HG02798 (cell line): Measurements from ENCODE around the gene GABBR2.
"Not testable (repeated sequence)": the region's sequence is repeated elsewhere in the genome, so short reads cannot be mapped to it uniquely, and the experiment has no call there.

ENCODE experiments used
- ATAC-seq: cut with Tn5 transposase; IDR thresholded peaks from one replicate; pipeline ENCODE4 v1.9.1; 2021; ENCODE audit warnings: mild to moderate bottlenecking; ENCODE audit not compliant: unreplicated experiment, poor library complexity

GABBR2 gene

DNA sequence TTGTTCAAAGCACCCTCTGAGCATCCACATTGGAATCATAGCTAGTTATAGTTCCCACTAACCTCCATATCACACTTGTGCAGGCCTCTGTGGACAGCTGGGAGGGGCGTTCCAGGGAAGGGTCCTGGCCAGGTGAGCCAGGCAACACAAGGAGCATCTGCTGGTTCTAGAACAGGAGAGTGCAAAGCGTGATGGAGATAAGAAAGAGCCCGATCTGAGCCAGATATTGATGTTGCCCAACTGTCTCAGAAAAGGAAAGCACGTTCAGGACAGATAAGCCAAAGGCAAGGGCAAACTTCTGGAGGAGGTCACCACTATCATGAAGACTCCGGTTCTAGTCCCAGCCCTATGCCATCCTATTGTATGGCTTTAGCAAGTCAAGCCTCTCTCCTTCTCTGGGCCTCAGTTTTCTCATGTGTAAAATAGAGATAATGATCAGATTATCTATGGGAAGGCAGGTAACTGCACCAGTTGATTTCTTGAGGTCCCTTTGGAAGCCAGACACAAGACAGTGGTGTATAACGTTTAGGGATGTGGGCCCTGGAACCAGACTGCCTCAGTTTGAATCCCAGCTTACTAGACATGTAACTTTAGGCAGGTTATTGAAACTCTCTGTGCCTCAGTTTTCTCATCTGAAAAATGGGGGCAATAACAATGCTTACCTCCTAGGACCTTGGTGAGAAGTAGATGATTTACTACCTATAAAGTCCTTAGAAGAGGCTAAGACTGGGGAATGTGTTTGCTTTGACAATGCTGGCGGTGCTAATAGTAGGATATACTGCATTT lies 19.8 kb downstream of the GABBR2 start:
- no peak for ATAC-seq

DNA sequence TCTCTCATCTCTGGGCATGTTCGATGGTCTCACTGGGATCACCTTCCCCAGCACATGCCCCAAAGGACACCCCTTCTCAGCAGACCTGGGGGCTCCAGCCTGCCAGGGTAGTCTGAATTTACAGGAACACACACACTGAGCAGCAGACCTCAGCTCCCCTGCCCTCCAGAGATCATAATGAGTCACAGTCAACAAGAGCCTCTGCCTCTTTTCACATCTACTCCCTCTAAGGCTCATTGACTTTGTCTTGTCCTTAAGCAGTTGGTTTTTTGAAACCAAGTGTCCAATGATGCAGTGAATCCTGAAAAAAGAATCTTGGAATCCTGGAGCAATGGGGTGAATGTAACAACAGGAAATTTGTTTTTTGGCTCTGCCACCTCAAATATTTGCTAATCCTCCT lies 20.8 kb downstream of the GABBR2 start:
- no peak for ATAC-seq

DNA sequence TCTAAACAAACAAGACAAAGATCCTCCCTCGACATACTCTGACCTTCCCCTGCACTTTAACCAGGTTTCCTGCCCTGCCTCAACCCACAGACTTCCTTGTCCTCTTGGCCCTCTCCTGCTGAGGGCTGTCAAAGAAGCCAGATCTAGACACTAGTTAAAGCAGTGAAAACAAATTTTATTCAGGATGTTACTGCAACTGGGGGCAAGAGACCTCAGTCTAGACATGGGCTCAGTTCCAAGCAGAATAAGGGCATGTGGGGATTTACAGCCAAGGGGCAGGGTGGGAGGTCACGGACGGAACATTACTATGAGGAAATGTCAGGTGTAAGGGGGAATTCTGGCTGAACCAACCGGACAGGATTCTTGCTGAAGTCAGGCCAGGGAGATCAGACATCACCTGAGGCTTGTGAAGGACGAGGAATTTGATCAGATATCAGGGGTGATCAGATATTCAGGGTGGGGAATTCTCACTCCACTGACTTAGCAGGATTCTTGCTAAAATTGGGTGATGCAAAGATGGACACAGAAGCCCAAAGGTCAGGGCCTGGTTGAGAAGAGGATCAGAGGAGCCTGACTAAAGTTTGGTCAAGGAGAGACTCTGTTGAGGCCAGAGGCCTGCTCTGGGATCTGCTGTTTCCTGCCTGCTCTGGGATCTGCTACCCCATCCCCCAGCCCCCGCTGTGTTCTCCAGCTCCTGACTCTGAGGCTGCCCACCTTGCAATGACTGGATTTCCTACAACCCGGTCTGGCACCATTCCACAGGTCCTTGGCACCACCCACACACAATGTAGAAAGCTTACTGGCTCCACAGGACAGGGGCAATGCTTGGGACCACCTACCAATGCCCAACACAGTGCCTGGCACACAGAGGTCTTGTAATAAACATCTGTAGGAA lies 21.5 kb downstream of the GABBR2 start:
- ATAC-seq, result no peak

DNA sequence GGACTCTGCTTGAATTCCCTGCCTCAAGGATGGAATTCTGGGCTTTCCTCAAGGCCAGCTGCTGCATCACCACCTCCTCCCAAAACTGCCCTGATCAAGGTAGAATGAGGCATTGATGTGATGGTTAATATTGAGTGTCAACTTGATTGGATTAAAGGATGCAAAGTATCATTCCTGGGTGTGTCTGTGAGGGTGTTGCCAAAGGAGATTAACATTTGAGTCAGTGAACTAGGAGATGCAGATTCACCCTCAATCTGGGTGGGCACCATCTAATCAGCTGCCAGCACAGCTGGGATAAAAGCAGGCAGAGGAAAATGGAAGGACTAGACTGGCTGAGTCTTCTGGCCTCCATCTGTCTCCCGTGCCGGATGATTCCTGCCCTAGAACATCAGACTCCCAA lies 23.9 kb downstream of the GABBR2 start:
- ATAC-seq, result not testable (repeated sequence)

GRCh38 chr9:98678244-98678842 lies 30.4 kb downstream of the GABBR2 start:
- ATAC-seq, result no peak

DNA sequence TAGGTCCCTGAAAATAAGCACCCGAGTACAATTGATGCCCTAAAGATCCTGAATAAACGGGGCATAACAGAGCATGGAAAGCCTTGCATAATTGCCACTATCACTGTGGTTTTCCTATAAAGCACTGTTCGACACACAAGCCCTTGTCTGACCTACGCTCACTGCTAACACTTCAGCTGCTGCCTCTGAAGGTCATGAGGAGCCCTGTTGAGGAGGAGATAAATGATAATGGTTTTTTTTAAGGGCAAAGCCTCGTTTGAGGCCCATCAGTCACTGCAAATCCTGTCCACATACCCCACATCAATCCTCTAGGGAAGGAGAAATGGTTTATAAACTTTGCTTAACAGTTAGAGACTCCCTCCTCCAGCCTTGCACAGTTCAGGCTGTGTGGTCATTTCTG lies 35.1 kb downstream of the GABBR2 start:
- ATAC-seq, result no peak

- ATAC-seq, result no peak
These were observed 41.6 kb downstream of the GABBR2 start for GRCh38 chr9:98667005-98667640.

- no peak for ATAC-seq
These were observed 43.2 kb downstream of the GABBR2 start for GRCh38 chr9:98665501-98665900.

- no peak for ATAC-seq
These were observed 48.2 kb downstream of the GABBR2 start for GRCh38 chr9:98660541-98660940.

GRCh38 chr9:98658951-98659351 lies 49.8 kb downstream of the GABBR2 start:
- ATAC-seq, result no peak

DNA sequence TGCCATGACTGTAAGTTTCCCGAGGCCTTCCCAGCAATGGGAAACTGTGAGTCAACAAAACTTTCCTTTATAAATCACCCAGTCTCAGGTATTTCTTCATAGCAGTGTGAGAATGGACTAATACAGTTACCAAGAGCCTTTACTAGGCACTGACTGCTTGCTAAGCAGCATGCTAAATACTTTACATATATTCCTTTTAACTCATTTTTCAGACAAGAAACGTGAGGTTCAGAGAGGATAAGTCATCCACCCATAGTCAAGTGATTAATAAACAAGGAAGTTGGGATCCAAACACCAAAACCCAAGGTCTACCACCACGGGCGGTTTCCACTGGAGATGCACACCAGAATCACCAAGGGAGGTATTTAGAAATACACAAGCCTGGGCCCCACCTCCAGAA lies 50.8 kb downstream of the GABBR2 start:
- no peak for ATAC-seq

GRCh38 chr9:98656511-98656910 lies 52.2 kb downstream of the GABBR2 start:
- ATAC-seq, result no peak

- ATAC-seq, result not testable (repeated sequence)
These were observed 53.3 kb downstream of the GABBR2 start for GRCh38 chr9:98655428-98655827.

DNA sequence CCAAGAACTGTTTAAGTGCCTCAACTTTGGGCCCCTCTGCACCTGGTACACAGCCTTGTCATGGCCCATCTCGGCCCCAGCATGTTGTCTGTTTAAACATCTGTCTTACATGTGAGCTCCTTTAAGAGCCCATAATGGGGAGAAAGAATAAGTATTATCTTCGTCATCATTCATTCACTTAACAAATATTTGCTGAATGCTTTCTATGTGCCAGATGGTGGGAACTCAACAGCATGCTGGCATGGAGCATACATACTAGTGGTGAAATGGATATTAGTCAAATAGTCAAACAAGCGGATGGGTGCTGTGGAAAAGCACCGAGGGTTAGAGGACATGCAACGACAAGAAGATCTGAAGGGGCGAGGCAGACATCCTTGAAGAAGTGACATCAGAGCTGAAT lies 54.5 kb downstream of the GABBR2 start:
- ATAC-seq, result no peak

GRCh38 chr9:98652741-98653140 lies 56.0 kb downstream of the GABBR2 start:
- no peak for ATAC-seq

DNA sequence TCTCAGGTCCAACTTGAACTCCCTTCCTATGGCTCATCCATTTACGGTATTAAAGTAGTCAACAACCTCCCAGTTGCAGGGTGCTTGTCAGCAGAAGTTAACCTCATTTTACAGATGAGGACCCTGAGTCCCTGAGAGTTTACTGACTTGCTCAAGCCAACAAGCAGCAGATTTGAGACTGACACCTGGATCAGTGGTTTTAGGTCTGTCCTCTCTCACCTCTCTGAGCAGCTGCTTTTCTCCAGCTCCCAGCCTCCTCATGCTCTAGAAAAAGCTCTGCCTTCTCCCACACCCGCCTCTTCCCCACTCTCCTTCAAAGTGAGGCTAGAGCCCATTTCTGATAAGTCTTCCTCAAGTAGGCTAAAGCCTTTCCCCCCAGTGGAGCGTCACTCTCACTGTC lies 56.4 kb downstream of the GABBR2 start:
- no peak for ATAC-seq

DNA sequence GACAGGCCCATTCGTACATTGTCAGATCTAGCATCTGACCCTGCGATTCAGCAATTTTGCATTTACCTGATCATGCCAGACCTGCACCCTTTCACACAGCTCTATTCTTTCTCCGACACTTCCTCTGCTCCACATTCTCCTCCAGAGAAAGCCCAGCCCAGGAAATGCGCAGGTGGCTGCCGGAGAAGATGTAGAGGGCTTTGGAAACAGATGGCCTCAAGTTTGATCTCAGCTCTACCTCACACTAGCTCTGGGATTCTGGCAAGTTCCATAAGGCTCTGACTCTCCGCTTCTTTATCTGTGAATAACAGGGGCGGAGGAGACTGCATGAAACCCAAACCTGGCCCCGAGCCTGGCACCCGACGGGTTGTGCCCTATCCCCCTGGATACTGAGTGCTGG lies 61.5 kb downstream of the GABBR2 start:
- no peak for ATAC-seq

DNA sequence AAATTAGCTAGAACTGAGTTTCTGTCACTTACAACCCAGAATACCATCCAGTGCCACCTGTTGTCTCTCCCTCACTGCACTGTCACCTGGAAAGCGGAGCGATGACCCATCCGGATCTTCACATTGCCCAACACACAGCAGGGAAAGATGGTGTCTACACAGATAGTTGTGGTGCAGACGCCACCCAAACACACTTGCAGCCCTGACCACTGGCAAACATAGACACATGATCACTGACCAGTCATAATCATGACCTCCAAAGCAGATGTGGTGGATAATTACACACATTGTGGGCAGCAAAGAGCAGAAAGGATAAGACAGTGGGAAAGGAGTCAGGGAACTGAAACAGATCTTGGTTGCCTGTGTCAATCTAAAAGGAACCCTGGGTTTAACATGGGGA lies 64.7 kb downstream of the GABBR2 start:
- no peak for ATAC-seq

DNA sequence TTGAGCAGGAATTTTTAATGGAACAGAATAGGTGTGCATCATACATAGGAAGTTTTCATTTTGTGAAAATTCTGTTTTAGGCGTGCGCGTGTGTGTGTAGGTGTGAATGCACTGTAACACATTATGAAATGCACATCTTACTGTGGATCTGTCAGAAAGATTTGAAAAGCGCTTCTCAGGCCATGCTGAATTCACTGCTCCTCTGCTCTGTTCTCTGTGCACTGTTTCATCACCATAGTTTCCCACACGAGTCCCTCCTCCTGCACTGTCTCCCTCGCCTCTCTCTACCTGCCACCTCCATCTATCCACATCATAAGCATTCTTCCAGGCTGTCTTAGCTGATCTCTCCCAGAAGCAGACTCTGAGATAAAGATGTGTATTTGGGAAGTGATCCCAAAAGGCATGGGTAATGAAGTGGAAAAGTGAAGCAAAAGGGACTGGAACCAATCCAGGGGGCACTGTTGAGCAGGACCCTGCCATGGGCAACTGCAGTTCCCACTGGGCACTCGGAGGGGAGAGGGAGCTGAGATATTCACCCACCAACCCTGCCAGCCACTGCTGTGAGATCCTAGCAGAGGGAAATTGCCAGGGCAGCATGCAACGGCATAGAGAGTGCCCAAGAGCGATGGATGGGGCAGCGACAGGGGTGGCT lies 65.9 kb downstream of the GABBR2 start:
- no peak for ATAC-seq

DNA sequence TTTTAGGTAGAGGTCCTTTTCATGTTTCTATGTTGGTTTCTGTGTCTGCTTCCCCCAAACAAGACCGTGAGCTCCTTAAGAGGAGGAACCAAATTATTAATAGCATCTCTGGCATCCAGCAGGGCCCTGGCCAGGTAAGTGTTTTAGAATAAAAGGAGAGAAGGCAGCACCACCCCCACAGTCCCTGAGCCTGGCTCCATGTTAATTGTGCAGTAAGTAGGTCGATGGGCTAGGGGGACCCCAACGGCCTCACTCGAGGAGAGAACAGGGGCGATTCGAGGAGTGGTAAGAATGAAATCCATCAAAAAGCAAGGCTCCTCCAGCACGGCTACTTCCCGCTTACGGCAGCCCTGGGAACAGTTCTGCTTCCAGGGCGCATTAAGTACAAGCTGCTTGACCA lies 67.0 kb downstream of the GABBR2 start:
- no peak for ATAC-seq
